Measurements from ENCODE around the gene LMOD2.

The LMOD2 gene

DNA sequence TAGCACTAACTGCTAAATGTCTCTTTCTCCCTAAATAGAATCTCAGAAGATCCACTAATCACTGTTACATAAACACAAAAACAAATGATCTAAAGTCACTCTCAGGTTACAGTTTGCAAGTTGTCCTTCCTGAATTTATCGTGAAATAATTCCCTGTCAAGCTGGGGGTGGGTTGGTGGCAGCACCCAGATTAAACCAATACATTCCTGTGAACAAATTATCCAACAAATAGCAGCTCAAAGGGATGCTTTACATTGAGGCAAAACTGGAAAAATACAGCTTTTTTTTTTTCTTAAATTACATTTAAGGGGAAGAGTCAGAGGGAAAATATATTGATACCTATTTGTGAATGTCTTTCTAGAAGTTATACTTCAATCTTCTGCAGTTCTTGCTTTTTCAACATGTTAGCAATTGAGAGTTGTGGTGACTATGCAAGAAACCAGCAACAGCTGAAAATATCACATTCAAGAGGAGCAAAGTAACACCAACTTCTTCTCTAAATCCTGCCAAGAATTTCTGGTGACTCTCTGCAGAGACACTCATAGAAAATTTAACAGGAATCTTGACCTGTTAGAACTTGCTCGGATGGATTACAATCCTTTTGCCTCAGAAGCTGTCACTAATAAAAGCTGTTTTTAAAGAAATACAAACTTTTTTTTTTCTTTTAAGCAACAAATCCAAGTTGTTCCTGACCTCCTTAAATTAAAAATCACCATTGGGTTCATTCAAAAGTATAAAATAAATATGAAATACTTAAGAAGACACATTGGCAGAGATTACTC, 18.9 kb downstream of the LMOD2 start:
- H3K4me3 Mint-ChIP-seq = no peak overlapping the region
- H3K36me3 Mint-ChIP-seq (ENCODE audit: low read depth) = no peaks in the 10 kb centered on the region
- H3K27me3 Mint-ChIP-seq = peaks cover 9% of the 10 kb centered on the region
- no peaks in the 10 kb centered on the region for H3K4me1 Mint-ChIP-seq (ENCODE audit: low read depth)
- H3K9me3 Mint-ChIP-seq = no peaks in the 10 kb centered on the region
- no peak overlapping the region for H3K27ac Mint-ChIP-seq

DNA sequence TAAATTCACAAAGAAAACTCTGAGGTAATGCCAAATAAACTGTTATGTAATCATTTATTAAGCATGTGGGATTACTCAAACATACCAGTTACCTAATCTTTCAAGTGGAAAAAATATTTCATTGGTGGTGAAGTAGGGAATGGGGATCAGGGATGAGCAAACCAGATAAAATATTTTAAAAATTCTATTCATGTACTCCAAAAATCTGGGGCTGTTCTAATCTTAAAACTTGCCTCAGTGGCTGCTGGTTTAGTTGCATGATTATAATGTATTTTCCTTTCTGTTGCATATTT, 19.5 kb downstream of the LMOD2 start:
- H3K27ac Mint-ChIP-seq = no peak overlapping the region

DNA sequence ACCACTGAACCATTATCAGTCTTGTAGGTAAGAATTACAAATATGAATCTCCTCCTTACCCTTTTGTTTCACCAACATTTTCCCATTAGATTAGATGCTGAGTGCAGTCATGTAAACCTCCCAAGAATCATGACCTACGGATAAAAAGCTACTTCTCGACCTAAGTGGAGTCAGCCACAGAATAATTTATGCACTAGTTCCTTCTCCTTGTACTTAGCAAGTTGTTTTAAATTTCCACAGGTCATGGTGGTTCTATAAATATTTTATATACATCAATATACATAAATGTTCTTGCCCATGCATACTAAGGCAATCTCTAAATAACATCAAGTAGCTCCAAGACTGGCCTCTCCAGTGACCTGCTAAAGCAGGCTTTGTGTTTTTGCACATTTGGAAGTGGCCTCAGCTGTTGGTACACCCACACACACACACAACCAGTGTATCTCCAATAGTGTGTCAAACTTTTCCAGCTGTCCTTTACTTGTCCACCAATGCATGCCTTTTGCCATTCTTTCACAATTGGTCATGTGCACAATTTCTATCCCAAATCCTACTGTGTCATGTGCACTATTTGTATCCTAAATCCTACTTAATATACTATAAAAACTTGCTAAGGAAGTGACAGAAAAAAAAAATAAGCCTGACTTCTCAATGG, 21.5 kb downstream of the LMOD2 start:
- Mint-ChIP-seq H3K4me1 (ENCODE audit: low read depth) (no peaks in the 10 kb centered on the region), H3K27me3 (no peaks in the 10 kb centered on the region), H3K4me3 (no peak overlapping the region), H3K36me3 (ENCODE audit: low read depth) (peaks cover 4% of the 10 kb centered on the region), H3K9me3 (no peaks in the 10 kb centered on the region), H3K27ac (no peak overlapping the region)

More for the DNA sequence above, 19.5 kb downstream of the LMOD2 start:
- no peaks in the 10 kb centered on the region for H3K9me3 Mint-ChIP-seq
- H3K36me3 Mint-ChIP-seq (ENCODE audit: low read depth) = no peaks in the 10 kb centered on the region
- H3K4me1 Mint-ChIP-seq (ENCODE audit: low read depth) = no peaks in the 10 kb centered on the region
- H3K4me3 Mint-ChIP-seq = no peak overlapping the region
- H3K27me3 Mint-ChIP-seq = peaks cover 9% of the 10 kb centered on the region

DNA sequence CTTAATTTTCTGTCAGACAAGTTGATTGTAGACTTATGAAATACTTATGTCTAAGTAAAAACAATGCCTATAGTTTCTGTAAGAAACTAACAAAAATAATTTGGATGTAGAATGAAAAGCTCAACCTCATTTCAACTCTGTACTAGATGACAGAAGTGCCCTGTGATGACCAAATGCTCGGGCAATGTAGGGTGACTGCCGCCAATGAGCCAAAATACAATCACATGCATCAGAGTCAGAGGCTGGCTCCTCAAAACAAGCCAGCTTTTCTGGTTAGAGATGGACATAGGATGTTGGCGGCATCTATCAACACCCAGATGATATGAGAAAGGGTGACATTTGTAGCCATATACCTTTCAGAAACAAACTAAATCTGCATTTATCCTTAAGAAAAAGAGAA, 23.9 kb downstream of the LMOD2 start:
- Mint-ChIP-seq H3K4me3 (no peak overlapping the region), H3K36me3 (ENCODE audit: low read depth) (peaks cover 14% of the 10 kb centered on the region), H3K27ac (no peak overlapping the region), H3K27me3 (no peaks in the 10 kb centered on the region), H3K4me1 (ENCODE audit: low read depth) (no peaks in the 10 kb centered on the region), H3K9me3 (no peaks in the 10 kb centered on the region)

DNA sequence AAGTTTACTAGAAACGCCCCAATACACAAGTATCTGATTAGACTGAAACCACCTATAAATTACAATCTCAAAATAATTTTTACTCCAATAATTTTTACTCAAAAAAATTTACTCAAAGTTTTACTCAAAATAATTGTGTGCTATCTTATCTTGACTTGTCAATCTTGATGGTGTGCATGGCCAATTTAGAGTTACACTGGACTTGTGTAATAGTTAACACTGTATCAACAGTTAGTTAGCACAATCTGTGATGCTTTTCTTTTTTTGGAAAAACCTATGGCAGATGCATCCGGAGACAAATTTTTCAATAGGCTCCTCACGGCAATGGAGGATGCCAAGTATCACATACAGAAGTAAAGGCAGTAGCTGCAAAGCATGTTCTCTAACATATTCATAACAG, 24.9 kb downstream of the LMOD2 start:
- Mint-ChIP-seq H3K27ac (no peak overlapping the region), H3K27me3 (no peaks in the 10 kb centered on the region), H3K9me3 (no peaks in the 10 kb centered on the region), H3K4me1 (ENCODE audit: low read depth) (no peaks in the 10 kb centered on the region), H3K36me3 (ENCODE audit: low read depth) (peaks cover 14% of the 10 kb centered on the region), H3K4me3 (no peak overlapping the region)

DNA sequence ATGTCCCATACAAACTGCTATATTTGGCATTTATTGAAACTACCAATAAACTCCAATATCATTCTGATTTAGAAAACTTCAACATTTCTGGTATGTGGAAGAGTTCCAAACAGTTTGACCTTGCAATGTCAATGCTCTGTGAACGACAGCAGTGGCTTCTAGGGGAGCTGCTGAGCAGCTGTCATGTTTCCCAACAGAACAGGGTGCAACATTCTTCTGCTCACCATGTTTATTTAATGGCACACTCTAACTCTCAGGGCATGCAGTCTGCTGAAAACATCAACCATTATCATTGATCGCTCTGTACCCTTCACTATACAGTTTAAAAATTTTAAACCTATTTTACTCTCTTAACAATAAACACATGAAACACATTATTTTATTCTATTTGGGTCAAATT, 25.9 kb downstream of the LMOD2 start:
- H3K36me3 Mint-ChIP-seq (ENCODE audit: low read depth) = peaks cover 14% of the 10 kb centered on the region
- H3K27me3 Mint-ChIP-seq = no peaks in the 10 kb centered on the region
- H3K27ac Mint-ChIP-seq = no peak overlapping the region
- H3K4me1 Mint-ChIP-seq (ENCODE audit: low read depth) = no peaks in the 10 kb centered on the region
- H3K9me3 Mint-ChIP-seq = no peaks in the 10 kb centered on the region
- no peak overlapping the region for H3K4me3 Mint-ChIP-seq

DNA sequence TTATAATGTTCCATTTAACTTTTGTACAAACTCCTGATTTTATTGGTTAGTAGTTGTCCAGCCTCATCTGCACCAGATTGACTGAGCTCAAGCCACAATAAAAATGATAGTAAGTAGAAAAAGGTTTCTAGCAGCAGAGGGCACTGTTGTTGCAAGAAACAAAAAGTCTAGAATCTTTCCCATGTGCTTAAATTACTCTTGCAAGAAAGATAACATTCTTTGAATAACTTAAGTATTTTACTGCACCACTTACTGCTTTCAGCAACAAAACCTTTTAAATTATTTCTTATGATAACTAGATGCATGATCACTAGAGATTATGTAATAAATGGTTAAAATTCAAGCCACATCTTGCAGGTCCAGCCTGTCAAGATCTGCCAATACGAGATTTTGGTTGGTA, 27.0 kb downstream of the LMOD2 start:
- H3K9me3 Mint-ChIP-seq = no peaks in the 10 kb centered on the region
- no peaks in the 10 kb centered on the region for H3K27me3 Mint-ChIP-seq
- no peaks in the 10 kb centered on the region for H3K4me1 Mint-ChIP-seq (ENCODE audit: low read depth)
- no peak overlapping the region for H3K27ac Mint-ChIP-seq
- peaks cover 14% of the 10 kb centered on the region for H3K36me3 Mint-ChIP-seq (ENCODE audit: low read depth)
- H3K4me3 Mint-ChIP-seq = no peak overlapping the region

DNA sequence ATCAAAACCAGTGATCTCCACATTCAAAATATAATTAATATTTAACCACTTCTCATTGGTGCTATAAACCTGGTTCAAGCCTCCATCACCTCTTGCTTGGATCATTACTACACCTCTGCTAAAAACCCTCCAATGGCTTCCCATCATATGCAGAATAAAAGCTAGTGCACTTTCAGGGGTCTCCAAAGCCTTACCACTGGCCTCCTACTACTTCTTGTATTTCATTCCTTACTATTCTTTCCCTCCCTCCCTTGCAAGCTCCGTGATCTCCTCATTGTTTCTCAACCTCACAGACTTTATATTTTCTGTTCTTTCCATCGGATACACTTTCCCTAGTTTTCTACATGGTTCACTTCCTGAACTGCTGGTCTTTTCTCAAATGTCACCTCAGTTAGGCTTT, 31.5 kb downstream of the LMOD2 start:
- Mint-ChIP-seq H3K36me3 (ENCODE audit: low read depth) (peaks cover 33% of the 10 kb centered on the region), H3K27me3 (no peaks in the 10 kb centered on the region), H3K4me3 (no peak overlapping the region), H3K9me3 (no peaks in the 10 kb centered on the region), H3K4me1 (ENCODE audit: low read depth) (no peaks in the 10 kb centered on the region), H3K27ac (no peak overlapping the region)

DNA sequence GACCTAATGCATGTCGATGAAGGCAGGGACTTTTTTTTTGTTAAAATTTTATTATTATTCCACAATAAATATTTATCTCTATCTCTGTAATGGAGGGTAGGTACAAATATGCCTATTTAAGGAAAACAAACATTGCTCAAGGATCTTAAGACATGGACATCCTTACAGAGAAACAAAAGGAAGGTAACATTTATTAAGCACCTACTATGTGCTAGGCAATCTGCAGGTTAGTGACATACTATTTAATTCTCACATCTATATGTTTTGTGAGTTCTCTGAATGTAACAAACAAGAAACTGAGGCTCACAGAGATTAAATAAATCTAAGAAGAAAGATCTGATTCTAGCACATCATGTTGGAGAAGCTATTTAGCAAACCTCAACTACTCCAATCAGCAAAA, 32.1 kb downstream of the LMOD2 start:
- no peaks in the 10 kb centered on the region for H3K27me3 Mint-ChIP-seq
- no peak overlapping the region for H3K4me3 Mint-ChIP-seq
- no peaks in the 10 kb centered on the region for H3K9me3 Mint-ChIP-seq
- peaks cover 39% of the 10 kb centered on the region for H3K36me3 Mint-ChIP-seq (ENCODE audit: low read depth)
- no peak overlapping the region for H3K27ac Mint-ChIP-seq
- no peaks in the 10 kb centered on the region for H3K4me1 Mint-ChIP-seq (ENCODE audit: low read depth)

DNA sequence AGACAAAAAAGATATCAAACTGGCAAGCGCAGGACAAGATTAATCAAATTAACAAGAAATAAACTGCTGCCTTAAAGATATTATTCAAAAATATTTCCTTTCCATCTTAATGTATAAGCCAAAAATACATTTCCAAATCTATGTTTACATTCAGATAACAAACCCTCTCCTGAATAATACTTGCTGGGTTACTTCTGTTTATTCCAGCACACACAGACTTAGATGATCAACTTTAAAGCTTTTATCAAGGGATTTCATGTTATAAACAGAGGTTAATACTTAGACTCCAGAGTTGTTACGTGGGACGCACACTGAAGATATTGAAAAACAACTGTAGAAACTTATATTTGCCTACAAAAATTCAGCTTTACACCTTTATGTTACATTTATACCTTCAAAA, 33.6 kb downstream of the LMOD2 start:
- Mint-ChIP-seq H3K4me1 (ENCODE audit: low read depth) (no peaks in the 10 kb centered on the region), H3K4me3 (no peak overlapping the region), H3K27me3 (no peaks in the 10 kb centered on the region), H3K9me3 (no peaks in the 10 kb centered on the region), H3K27ac (no peak overlapping the region), H3K36me3 (ENCODE audit: low read depth) (peaks cover 32% of the 10 kb centered on the region)

DNA sequence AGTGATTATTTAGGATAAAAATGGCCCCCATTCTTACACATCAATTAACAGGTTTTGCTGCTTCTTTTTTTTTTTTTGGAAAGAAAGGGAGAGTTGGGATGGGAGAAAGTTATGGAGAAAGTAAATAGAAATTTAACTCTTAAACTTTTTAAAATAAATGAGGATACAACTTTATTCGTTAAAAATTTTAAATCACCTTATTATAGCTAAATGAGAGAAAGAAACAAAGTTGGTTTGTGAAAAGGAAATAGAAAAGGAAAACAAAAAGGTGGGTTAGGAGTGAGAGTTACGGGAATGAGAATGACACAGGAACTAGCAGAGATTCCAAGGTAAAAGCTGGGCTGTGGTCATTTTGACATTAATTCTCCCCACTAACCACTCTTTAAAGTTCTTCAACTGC, 34.9 kb downstream of the LMOD2 start:
- H3K27me3 Mint-ChIP-seq = no peaks in the 10 kb centered on the region
- H3K4me1 Mint-ChIP-seq (ENCODE audit: low read depth) = no peaks in the 10 kb centered on the region
- no peak overlapping the region for H3K27ac Mint-ChIP-seq
- H3K4me3 Mint-ChIP-seq = no peak overlapping the region
- H3K36me3 Mint-ChIP-seq (ENCODE audit: low read depth) = peaks cover 40% of the 10 kb centered on the region
- no peaks in the 10 kb centered on the region for H3K9me3 Mint-ChIP-seq

DNA sequence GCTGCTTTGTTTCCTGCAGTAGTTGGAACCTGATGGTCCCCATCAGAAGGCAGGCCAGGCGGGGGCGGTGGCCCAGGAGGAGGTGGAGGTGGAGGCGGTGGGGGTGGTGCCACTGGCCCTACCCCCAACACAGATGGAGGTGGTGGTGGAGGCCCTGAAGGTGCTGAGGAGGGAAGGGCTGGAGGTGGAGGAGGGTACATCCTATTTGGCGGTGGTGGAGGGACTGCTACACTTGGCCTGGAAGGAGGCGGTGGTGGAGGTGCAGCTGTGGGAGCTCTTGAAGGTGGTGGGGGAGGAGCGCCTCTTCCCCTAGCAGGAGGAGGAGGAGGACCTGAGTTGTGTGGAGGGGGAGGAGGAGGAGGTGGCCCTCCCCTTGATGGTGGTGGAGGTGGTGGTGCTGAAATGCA, 36.8 kb downstream of the LMOD2 start:
- no peak overlapping the region for H3K4me3 Mint-ChIP-seq
- no peak overlapping the region for H3K27ac Mint-ChIP-seq
- no peaks in the 10 kb centered on the region for H3K27me3 Mint-ChIP-seq
- no peaks in the 10 kb centered on the region for H3K4me1 Mint-ChIP-seq (ENCODE audit: low read depth)
- no peaks in the 10 kb centered on the region for H3K9me3 Mint-ChIP-seq
- H3K36me3 Mint-ChIP-seq (ENCODE audit: low read depth) = peaks cover 45% of the 10 kb centered on the region

DNA sequence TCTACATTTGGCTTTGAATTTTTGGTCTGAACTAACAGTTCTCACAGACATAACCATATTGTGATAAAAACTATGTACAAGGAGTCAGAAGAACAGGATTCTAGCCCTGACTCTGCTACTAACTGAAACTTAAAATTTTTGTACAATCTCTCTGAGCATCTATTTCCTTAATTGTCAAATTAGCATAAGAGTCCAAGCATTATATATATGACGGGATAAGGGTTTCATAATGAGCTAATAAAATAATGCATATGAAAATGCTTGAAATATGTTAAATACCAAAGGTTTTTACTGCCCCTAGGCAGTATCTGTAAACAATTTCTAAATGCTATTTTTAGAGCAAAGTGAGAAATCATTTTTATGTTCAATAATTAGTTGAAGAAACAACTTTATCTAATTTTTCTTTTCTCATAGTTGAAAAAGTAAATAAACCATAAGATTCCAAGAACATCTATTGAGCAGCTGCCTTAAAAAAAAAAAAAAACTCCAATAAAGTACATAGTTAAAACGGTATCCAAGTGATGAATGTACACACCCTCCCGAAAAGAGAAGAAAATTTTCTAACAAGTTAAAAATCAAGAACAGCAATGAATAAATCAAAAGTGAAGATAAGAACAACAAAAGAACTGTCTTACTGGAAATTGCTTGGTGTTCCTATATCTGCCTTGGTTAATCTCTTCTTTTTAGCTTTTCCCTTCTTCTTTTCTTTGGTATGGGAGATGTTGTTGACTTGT, 40.4 kb downstream of the LMOD2 start:
- no peaks in the 10 kb centered on the region for H3K9me3 Mint-ChIP-seq
- H3K4me1 Mint-ChIP-seq (ENCODE audit: low read depth) = no peaks in the 10 kb centered on the region
- no peaks in the 10 kb centered on the region for H3K27me3 Mint-ChIP-seq
- peaks cover 50% of the 10 kb centered on the region for H3K36me3 Mint-ChIP-seq (ENCODE audit: low read depth)
- no peak overlapping the region for H3K4me3 Mint-ChIP-seq
- no peak overlapping the region for H3K27ac Mint-ChIP-seq

DNA sequence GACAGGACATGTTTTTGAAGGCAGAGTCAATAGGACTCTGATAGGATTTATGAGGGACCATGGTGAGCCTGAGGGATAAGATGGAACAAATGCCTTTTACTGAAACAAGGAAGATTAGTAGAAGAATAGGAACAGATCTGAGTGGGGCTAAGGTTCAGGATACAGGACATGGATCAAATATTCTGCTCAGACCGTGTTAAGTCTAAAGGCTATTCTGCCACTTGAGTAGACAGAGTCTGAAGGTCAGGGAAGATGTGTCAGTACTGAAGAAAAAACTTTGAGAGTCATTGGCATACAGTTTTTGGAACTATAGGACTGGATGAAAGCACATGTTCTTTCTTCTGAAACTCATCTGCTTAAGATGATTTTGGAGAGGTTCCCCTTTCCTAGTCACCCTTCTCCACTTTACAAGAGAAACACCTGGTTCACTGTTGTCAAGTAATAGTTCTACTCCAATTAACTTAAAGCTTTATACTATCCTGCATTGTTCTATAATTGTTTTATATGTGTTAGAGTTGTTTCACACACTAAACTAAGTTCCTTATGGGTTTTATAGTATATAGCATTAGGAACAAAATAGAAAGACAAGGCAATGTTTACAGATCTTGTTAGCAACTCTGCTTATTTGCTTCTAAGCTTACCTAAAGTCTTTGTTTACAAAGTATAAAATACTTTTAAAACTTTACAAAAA, 49.7 kb downstream of the LMOD2 start:
- H3K4me1 Mint-ChIP-seq (ENCODE audit: low read depth) = peaks cover 2% of the 10 kb centered on the region
- peaks cover 43% of the 10 kb centered on the region for H3K36me3 Mint-ChIP-seq (ENCODE audit: low read depth)
- H3K9me3 Mint-ChIP-seq = no peaks in the 10 kb centered on the region
- no peaks in the 10 kb centered on the region for H3K27me3 Mint-ChIP-seq
- H3K27ac Mint-ChIP-seq = no peak overlapping the region
- no peak overlapping the region for H3K4me3 Mint-ChIP-seq

DNA sequence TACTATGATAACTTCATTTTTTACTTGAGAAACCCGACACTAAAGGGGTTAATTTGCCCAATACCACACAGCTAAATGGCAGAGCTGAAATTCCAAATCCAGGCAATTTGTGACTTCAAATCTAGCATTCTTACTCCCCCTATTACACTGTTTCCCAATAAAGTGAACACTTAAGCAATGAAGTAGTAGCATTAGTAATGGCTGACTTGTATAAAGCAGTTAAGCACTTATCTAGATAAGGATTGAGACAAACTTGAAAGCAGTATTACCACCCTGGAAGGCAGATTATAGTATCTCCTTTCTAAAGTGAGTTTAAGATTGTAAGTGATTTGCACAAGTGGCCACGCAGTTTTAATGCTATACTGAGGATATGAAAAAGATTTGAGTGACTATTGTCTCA, 53.9 kb downstream of the LMOD2 start:
- Mint-ChIP-seq H3K4me1 (ENCODE audit: low read depth) (peaks cover 40% of the 10 kb centered on the region), H3K36me3 (ENCODE audit: low read depth) (peaks cover 43% of the 10 kb centered on the region), H3K4me3 (no peak overlapping the region), H3K9me3 (no peaks in the 10 kb centered on the region), H3K27ac (no peak overlapping the region), H3K27me3 (no peaks in the 10 kb centered on the region)
